Activated CD4-positive, alpha-beta T cell treated with anti-CD3 and anti-CD28 coated beads, Interleukin-2, amount 10 ng/mL, durations not matched to agents 7 days and 5 days (primary cell): ENCODE data around the gene DISP2. TPM values are rescaled to one million over a fixed set of nuclear protein-coding genes. Genes with fewer than 3 reads are reported as not detected.
A peak's percentile ranks its signal among the peaks of the same experiment; 100 is the strongest.

Experiments used
- CTCF ChIA-PET: fragments of 350-600 bp; sonication (Branson Sonifier 250); formaldehyde crosslinking; loops from one replicate; lab custom pipeline; 2021; ENCODE audit warnings: antibody characterized with exemption; lab: Charles Lee
- POLR2A ChIA-PET: fragments of 350-600 bp; sonication (Branson Sonifier 250); formaldehyde crosslinking; loops from one replicate; lab custom pipeline; 2021; ENCODE audit warnings: antibody characterized with exemption; lab: Charles Lee
- DNase-seq: peaks from one replicate; pipeline ENCODE4 v3.0.0-alpha.2; 2020
- H3K27ac Mint-ChIP-seq: one replicate; pipeline ENCODE4 v1.8.0; 2021; ENCODE audit warnings: mild to moderate bottlenecking, moderate library complexity, mixed read lengths
- H3K27me3 Mint-ChIP-seq: one replicate; pipeline ENCODE4 v1.8.0; 2021; ENCODE audit warnings: mixed read lengths
- H3K36me3 Mint-ChIP-seq: one replicate; pipeline ENCODE4 v1.8.0; 2021; ENCODE audit warnings: low read depth, mixed read lengths
- H3K4me1 Mint-ChIP-seq: one replicate; pipeline ENCODE4 v1.8.0; 2021; ENCODE audit warnings: mixed read lengths
- H3K4me3 Mint-ChIP-seq: one replicate; pipeline ENCODE4 v1.8.0; 2021; ENCODE audit warnings: mild to moderate bottlenecking, moderate library complexity, mixed read lengths
- H3K9me3 Mint-ChIP-seq: one replicate; pipeline ENCODE4 v1.8.0; 2021; ENCODE audit warnings: mixed read lengths
- total RNA-seq, 2 experiments: library from RNA; stranded (reverse); gene quantifications; one replicate each; pipeline ENCODE4 v1.2.3, GENCODE V29; 2021

Gene DISP2
- total RNA-seq, 2 experiments from 2014 or later: 0.60 to 1.4 TPM

DNA sequence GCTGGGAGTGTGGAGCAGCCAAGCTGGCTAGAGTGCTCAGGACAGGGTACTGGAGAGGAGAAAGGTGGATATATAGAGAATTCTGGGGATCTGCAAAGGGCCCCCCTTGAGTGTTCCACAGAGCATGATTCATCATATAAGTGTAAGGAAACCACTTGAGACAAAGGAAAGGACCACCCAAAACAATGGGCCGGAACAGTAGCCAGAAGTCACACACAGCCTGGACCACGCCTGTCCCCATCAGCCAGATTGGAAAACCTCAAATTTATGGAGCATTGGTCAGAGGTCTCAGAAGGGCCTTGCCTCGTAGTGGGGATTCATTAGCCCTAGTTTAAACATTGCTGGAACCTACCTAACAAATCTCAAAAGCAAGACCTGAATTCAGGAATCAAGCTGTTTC is 19.6 kb downstream of the DISP2 start:
- peaks cover 4% of the 10 kb centered on the region for H3K27me3 Mint-ChIP-seq
- POLR2A ChIA-PET: no interaction called here
- H3K9me3 Mint-ChIP-seq: no peaks in the 10 kb centered on the region
- no peak overlapping the region for H3K4me3 Mint-ChIP-seq
- no peak overlapping the region for H3K27ac Mint-ChIP-seq
- no peak for DNase-seq
- H3K4me1 Mint-ChIP-seq: peaks cover 10% of the 10 kb centered on the region
- H3K36me3 Mint-ChIP-seq: peaks cover 1% of the 10 kb centered on the region
- CTCF ChIA-PET: interaction anchor here (0.7 to 3.3 kb wide), 4 partner anchors 10 to 31 kb away, joined by 3 to 18 read pairs (median 3); no protein-coding TSS in a partner anchor

DNA sequence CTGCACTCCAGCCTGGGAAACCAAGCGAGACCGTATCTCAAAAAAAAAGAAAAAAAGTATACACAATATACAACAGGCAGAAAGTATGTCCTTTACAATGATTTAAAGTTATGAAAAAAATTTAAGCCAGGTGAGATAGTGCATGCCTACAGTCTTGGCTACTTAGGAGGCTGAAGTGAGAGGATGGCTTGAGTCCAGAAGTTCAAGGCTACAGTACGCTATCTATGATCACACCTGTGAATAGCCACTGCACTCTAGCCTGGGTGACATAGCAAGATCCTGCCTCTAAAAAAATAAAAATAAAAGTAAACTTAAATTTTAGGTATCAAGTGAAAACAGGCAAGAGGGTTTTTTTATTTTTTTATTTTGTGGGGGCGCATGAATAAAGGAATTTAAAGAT is 21.4 kb downstream of the DISP2 start:
- Mint-ChIP-seq H3K27me3 (peaks cover 4% of the 10 kb centered on the region), H3K4me3 (no peak overlapping the region), H3K27ac (no peak overlapping the region), H3K4me1 (peaks cover 22% of the 10 kb centered on the region), H3K36me3 (peaks cover 12% of the 10 kb centered on the region), H3K9me3 (no peaks in the 10 kb centered on the region)
- CTCF ChIA-PET: interaction anchor here (1.5 kb wide), 1 partner anchor 10 kb away, joined by 4 read pairs; no protein-coding TSS in a partner anchor
- no peak for DNase-seq
- POLR2A ChIA-PET: no interaction called here

DNA sequence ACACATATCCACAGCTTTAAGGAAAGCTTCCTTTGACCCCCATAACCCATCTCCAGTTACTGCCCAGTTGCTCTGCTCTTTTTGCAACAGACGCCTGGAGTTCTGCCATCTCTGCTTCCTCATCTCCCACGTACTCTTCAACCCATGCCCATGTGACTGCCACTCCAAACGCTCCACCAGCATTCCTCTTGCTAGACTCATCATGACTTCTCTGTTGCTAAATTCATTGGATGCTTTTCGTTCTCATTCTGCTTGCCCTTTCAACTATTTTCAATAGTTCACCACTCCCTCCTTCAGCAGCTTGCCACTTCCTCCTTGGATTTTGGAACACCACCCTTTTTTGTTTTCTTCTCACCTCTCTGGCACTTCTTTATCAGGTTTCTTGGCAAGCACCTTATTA is 21.8 kb downstream of the DISP2 start:
- peaks cover 16% of the 10 kb centered on the region for H3K36me3 Mint-ChIP-seq
- H3K4me1 Mint-ChIP-seq: peaks cover 27% of the 10 kb centered on the region
- H3K9me3 Mint-ChIP-seq: no peaks in the 10 kb centered on the region
- no peak overlapping the region for H3K4me3 Mint-ChIP-seq
- POLR2A ChIA-PET: no interaction called here
- CTCF ChIA-PET: interaction anchor here (1.5 kb wide), 1 partner anchor 10 kb away, joined by 4 read pairs; no protein-coding TSS in a partner anchor
- no peak for DNase-seq
- peaks cover 4% of the 10 kb centered on the region for H3K27me3 Mint-ChIP-seq
- H3K27ac Mint-ChIP-seq: no peak overlapping the region

DNA sequence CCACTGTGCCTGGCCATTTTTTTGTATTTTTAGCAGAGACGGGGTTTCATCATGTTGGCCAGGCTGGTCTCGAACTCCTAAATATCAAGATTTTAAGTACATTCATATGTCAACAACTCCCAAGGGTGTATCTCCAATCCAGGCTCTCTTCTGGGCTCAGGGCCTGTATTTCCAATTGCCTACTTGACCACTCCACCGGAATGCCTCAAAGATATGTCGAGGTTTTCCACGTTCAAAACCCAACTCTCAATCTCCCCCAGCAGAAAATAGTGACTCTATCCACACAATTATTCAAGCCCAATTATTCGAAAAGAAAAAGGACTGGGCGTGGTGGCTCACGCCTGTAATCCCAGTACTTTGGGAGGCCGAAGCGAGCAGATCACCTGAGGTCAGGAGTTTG is 22.6 kb downstream of the DISP2 start:
- CTCF ChIA-PET: interaction anchor here (0.9 to 1.5 kb wide), 3 partner anchors 11 to 41 kb away, joined by 3 to 4 read pairs (median 4); no protein-coding TSS in a partner anchor
- no peak overlapping the region for H3K27ac Mint-ChIP-seq
- no peaks in the 10 kb centered on the region for H3K9me3 Mint-ChIP-seq
- peaks cover 33% of the 10 kb centered on the region for H3K4me1 Mint-ChIP-seq
- H3K4me3 Mint-ChIP-seq: no peak overlapping the region
- no peak for DNase-seq
- POLR2A ChIA-PET: no interaction called here
- H3K27me3 Mint-ChIP-seq: peaks cover 4% of the 10 kb centered on the region
- H3K36me3 Mint-ChIP-seq: peaks cover 23% of the 10 kb centered on the region

DNA sequence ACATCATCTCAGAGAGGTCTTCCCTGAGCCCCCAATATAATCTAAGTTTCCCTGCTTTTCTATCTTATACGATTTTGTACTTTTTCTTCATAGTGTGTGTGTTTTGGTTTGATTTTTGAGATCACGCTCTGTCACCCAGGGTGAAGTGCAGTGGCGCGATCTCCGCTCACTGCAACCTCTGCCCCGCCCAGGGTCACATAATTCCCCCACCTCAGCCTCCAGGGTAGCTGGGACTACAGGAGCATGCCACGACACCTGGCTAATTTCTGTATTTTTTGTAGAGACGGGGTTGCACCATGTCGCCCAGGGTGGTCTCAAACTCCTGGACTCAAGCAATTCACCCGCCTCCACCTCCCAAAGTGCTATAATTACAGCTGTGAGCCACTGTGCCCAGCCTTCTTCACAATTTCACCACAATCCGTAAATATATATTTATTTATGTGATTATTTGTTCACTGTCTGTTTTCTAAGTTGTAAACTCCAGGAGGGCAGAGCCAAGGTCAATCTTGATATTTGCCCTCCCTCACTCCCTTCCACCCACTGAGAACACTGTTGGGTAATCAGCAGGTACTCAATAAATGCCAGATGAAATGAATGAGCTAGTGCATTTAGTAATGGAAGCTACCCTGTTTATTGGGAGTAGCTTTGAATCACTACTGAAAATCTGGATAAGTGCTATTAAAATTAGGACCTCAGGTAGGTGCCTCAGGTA is 24.0 kb downstream of the DISP2 start:
- no peak for DNase-seq
- Mint-ChIP-seq H3K27me3 (peaks cover 4% of the 10 kb centered on the region), H3K4me3 (peak overlapping the region; percentile 100), H3K4me1 (peaks cover 35% of the 10 kb centered on the region), H3K36me3 (peaks cover 32% of the 10 kb centered on the region), H3K9me3 (no peaks in the 10 kb centered on the region), H3K27ac (no peak overlapping the region)
- POLR2A ChIA-PET: interaction anchor here (0.7 kb wide), 1 partner anchor 387 kb away, joined by 4 read pairs; no protein-coding TSS in a partner anchor
- CTCF ChIA-PET: interaction anchor here (0.8 to 2.8 kb wide), 15 partner anchors 10 to 277 kb away, joined by 3 to 15 read pairs (median 3); no protein-coding TSS in a partner anchor

DNA sequence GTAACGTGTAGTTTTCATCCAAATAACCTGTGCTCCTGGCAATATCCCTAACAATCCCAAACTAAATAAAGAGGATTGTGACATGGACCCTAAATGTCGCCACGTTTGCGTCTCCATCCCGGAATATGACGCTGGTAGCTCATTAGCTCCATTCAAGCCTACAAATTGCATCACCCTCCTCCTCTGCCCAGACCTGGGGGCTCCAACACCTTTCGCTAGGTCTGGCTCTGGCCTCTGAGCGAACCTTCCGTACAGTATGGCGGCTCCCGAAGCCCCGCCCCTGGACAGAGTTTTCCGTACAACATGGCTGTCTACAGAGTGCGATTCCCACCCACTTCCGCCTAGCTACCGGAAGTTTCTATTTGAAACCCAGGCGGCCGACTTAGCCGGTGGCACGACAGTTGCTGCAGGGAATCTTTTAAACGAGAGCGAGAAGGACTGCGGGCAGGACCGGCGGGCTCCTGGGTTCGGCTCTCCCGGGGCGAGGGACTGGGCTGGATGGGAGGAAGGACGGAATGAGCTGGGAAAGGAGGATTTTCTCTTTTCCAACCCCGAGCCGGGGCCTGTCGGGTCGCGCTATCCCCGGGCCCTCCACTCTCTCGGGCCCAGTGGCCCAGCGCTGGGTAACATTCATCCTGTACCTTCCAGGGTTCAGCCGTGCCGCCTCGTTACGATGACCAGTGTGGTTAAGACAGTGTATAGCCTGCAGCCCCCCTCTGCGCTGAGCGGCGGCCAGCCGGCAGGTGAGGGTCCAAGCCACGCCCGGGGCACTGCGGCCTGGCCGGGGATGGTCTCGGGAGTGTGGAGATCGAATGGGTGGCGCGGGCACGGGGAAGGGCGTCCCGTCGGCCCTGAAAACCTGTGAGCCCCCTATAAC is 24.8 kb downstream of the DISP2 start, which contains the start of gene KNSTRN:
Gene KNSTRN (plus strand): TSS at position 142 of the 877 bp plus-strand sequence. CDS start 115 bp downstream, at position 257.
- Mint-ChIP-seq H3K36me3 (peaks cover 40% of the 10 kb centered on the region), H3K9me3 (no peaks in the 10 kb centered on the region), H3K4me3 (peak within 1 kb of the TSS; percentile 100), H3K27ac (peak within 1 kb of the TSS; percentile 95), H3K4me1 (peaks cover 36% of the 10 kb centered on the region), H3K27me3 (peaks cover 4% of the 10 kb centered on the region)
- DNase-seq: peak; percentile 96
- ChIA-PET POLR2A (interaction anchor here (0.7 kb wide), 1 partner anchor 388 kb away, joined by 4 read pairs; no protein-coding TSS in a partner anchor), CTCF (interaction anchor here (0.6 to 2.8 kb wide), 14 partner anchors 9 to 278 kb away, joined by 3 to 15 read pairs (median 3); no protein-coding TSS in a partner anchor)

DNA sequence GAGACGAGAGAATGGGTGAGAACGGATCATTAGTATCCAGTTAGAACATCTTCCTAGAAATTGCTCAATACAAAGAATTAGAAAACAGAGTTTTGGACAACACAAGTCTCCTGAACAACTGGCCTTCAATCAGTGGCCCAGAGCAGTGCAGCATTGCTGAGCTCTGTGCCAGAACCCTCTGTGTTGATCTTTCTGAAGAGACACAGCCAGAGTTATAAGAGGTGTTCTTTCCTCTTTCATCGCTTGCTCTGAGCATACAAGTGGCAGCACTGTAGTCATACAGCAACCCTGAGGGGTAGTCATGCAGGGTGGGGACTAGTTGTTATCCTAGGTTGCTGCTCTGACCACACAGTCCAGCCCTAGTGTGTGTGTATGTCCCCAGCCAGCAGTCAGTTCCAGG is 28.5 kb downstream of the DISP2 start:
- no peak overlapping the region for H3K27ac Mint-ChIP-seq
- CTCF ChIA-PET: interaction anchor here (1.3 to 1.8 kb wide), 5 partner anchors 10 to 76 kb away, joined by 3 to 9 read pairs (median 6); partner anchors contain the start of gene IVD
- no peaks in the 10 kb centered on the region for H3K9me3 Mint-ChIP-seq
- no peak overlapping the region for H3K4me3 Mint-ChIP-seq
- POLR2A ChIA-PET: no interaction called here
- peaks cover 66% of the 10 kb centered on the region for H3K36me3 Mint-ChIP-seq
- peaks cover 32% of the 10 kb centered on the region for H3K4me1 Mint-ChIP-seq
- no peak for DNase-seq
- H3K27me3 Mint-ChIP-seq: no peaks in the 10 kb centered on the region

DNA sequence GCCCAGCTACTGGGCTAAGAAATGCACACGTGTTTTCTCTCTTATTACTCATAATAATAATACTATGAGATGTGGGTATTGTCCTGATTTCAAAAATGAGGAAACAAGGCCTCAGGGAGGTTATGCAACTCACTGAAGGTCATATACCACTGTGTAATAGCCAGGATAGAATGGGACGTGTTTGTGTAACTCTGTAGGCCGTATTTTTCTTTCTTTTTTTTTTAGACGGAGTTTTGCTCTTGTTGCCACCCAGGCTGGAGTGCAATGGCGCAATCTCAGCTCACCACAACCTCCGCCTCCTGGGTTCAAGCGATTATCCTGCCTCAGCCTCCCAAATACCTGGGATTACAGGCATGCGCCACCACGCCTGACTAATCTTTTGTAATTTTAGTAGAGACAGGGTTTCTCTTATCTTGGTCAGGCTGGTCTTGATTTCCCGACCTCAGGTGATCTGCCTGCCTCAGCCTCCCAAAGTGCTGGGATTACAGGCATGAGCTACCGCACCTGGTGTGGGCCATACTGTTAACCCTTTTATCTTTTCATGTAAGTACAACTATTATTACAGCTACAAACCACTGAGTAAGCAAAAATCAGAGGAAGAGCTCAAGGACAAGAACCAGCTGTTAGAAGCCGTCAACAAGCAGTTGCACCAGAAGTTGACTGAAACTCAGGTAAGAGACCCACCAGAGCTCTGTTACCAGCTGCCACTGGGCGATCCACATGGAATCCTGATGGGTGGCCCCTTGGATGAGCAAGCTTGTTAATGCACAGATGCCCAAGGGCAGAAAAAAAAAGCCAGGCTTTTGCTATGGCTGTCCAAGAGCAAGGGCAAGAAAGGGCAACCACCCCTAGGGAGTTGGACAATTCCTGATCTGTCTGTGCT is 31.2 kb downstream of the DISP2 start:
- Mint-ChIP-seq H3K4me3 (no peak overlapping the region), H3K9me3 (no peaks in the 10 kb centered on the region)
- DNase-seq: no peak

DNA sequence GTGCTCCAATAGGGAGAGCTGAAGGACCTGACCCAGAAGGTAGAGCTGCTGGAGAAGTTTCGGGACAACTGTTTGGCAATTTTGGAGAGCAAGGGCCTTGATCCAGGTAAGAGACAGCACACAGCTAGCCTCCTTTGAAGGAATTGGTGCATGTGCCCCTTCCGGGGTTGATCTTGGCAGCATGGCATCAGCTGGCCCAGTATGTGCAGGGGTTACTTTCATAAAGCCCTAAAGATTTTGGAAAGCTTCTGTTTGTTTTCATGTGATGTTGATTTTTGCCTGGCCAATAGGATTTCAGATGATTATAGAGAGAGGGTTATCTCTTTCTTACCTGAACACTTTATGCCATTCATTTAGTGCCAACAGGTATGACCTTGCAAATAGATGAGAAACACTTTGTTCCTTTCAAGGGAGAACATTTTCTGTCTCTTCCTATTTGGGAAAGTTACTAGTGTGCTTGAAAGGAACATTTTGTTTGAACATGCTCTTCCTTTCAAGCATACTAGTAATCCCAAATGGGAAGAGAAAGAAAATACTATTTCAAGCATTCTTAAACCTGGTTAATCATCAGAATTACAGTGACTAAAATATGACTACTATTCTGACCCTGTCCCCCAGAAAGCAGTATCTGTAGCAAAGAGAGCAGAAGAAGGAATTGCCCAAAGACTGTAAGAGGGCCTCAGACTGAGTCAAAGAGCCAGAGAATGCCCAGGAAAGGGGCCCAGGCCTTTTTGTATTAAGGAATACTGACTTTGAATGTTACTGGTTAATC is 32.0 kb downstream of the DISP2 start:
- POLR2A ChIA-PET: interaction anchor here (0.6 kb wide), 1 partner anchor 9 kb away, joined by 4 read pairs; no protein-coding TSS in a partner anchor
- CTCF ChIA-PET: interaction anchor here (0.6 to 3.6 kb wide), 4 partner anchors 8 to 513 kb away, joined by 3 to 17 read pairs (median 4); no protein-coding TSS in a partner anchor
- Mint-ChIP-seq H3K4me1 (peaks cover 7% of the 10 kb centered on the region), H3K36me3 (peaks cover 74% of the 10 kb centered on the region), H3K27ac (peak overlapping the region; percentile 43), H3K4me3 (no peak overlapping the region), H3K9me3 (no peaks in the 10 kb centered on the region), H3K27me3 (no peaks in the 10 kb centered on the region)
- DNase-seq: no peak

More for the DNA sequence above, 31.2 kb downstream of the DISP2 start:
- H3K36me3 Mint-ChIP-seq: peaks cover 80% of the 10 kb centered on the region
- POLR2A ChIA-PET: interaction anchor here (0.6 kb wide), 1 partner anchor 9 kb away, joined by 4 read pairs; no protein-coding TSS in a partner anchor
- no peak overlapping the region for H3K27ac Mint-ChIP-seq
- CTCF ChIA-PET: interaction anchor here (0.6 to 3.6 kb wide), 5 partner anchors 9 to 514 kb away, joined by 3 to 17 read pairs (median 3); no protein-coding TSS in a partner anchor
- no peaks in the 10 kb centered on the region for H3K27me3 Mint-ChIP-seq
- peaks cover 16% of the 10 kb centered on the region for H3K4me1 Mint-ChIP-seq

DNA sequence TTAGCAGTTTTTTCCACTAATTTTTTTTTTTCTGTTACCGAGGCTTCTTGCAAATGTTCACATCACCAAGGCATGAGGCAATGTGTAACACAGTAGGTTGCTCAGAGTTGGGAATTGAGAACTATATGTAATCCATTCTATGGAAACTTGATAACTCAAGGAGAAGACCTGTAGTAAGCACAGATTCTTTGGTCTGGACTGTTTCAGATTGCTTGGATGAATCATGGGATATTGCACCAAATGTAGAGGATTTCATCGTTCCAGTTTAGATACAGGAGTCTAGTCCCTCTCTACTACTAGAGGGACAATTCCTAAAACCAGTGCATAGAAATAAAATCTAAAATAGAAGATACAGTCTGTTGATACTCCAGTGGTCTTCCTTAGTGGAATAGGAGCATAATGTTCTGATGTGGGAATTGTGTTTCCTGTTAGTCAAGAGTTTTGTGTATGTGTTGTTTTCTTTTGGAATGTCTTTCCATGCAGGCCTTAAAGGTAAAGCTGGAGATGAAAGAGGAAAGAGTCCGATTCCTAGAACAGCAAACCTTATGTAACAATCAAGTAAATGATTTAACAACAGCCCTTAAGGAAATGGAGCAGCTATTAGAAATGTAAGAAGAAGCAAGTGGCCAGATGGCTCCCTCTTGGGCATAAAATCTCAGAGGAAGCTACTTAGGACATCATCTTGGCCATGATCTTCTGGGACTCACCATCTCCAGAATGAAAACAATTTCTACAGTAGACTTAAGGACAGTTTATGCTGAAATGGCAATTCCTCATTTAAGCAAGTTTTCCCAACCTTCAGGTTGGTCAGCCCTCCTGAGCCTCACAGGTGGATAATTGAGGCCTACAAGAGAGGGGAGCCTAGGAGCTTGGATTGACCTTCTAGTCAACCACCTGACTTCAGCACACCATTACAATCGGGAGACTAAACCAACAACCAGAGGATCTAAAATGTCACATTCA is 35.2 kb downstream of the DISP2 start:
- ChIA-PET POLR2A (no interaction called here), CTCF (interaction anchor here (0.7 to 1.6 kb wide), 2 partner anchors 12 to 30 kb away, joined by 3 read pairs; partner anchors contain the start of gene IVD)
- Mint-ChIP-seq H3K9me3 (no peaks in the 10 kb centered on the region), H3K4me3 (no peak overlapping the region), H3K27ac (peak overlapping the region; percentile 52), H3K27me3 (no peaks in the 10 kb centered on the region), H3K4me1 (peaks cover 14% of the 10 kb centered on the region), H3K36me3 (peaks cover 58% of the 10 kb centered on the region)
- no peak for DNase-seq
